Smooth muscle cell (in vitro differentiated cells): Measurements from ENCODE around the gene RAPGEF6. TPM values are rescaled to one million over a fixed set of nuclear protein-coding genes. Genes with fewer than 3 reads are reported as not detected.

Source experiments
- DNase-seq: peaks from one replicate; lab custom pipeline; 2025; ENCODE audit not compliant: unreplicated experiment; lab: John Stamatoyannopoulos, UW
- H2AFZ ChIP-seq: fragments of 200-600 bp; sonication (generic); 2 replicates; pipeline ENCODE4 v1.6.0; 2016; ENCODE audit warnings: antibody characterized with exemption, low read depth, mild to moderate bottlenecking
- H3F3A ChIP-seq: fragments of 200-600 bp; sonication (generic); 2 replicates; pipeline ENCODE4 v1.6.0; 2017; ENCODE audit warnings: antibody characterized with exemption, low read depth
- H3K27ac ChIP-seq: fragments of 200-600 bp; sonication (generic); 2 replicates; pipeline ENCODE4 v1.5.1; 2016; ENCODE audit warnings: low read depth, mild to moderate bottlenecking
- H3K27me3 ChIP-seq: fragments of 200-600 bp; sonication (generic); 2 replicates; pipeline ENCODE4 v1.6.1; 2016; ENCODE audit warnings: low read depth, mild to moderate bottlenecking
- H3K36me3 ChIP-seq: fragments of 200-600 bp; sonication (generic); 2 replicates; pipeline ENCODE4 v1.5.1; 2016; ENCODE audit warnings: low read depth
- H3K4me1 ChIP-seq: fragments of 200-600 bp; sonication (generic); 2 replicates; pipeline ENCODE4 v1.5.1; 2016; ENCODE audit warnings: low read depth
- H3K4me2 ChIP-seq: fragments of 200-600 bp; sonication (generic); 2 replicates; pipeline ENCODE4 v1.6.0; 2016; ENCODE audit warnings: mild to moderate bottlenecking
- H3K4me3 ChIP-seq: fragments of 200-600 bp; sonication (generic); 2 replicates; pipeline ENCODE4 v1.5.1; 2016; ENCODE audit warnings: mild to moderate bottlenecking
- H3K79me2 ChIP-seq: fragments of 200-600 bp; sonication (generic); 2 replicates; pipeline ENCODE4 v1.6.0; 2016; ENCODE audit warnings: low read depth, mild to moderate bottlenecking
- H3K9ac ChIP-seq: fragments of 200-600 bp; sonication (generic); 2 replicates; pipeline ENCODE4 v1.6.0; 2016; ENCODE audit warnings: low read depth
- H3K9me3 ChIP-seq: fragments of 200-600 bp; sonication (generic); replicated peaks from 2 replicates; pipeline ENCODE4 v1.5.1; 2016; ENCODE audit warnings: low read depth
- H4K20me1 ChIP-seq: fragments of 200-600 bp; sonication (generic); 2 replicates; pipeline ENCODE4 v1.6.0; 2016; ENCODE audit warnings: low read depth
- WGBS: methylation state at CpG from one replicate; pipeline ENCODE4 v1.1.7; 2016; ENCODE audit warnings: low lambda C conversion rate; 5-methylcytosine and 5-hydroxymethylcytosine counted together
- polyA plus RNA-seq: library from polyadenylated mRNA; unstranded; fragments of >200 nt; fragmentation: Nextera tagmentation; extraction: Ambion mirVana; gene quantifications from 2 replicates; pipeline ENCODE4 v1.2.1, GENCODE V29; 2016
- total RNA-seq: library from RNA; depleted of rRNA; stranded (reverse); fragments of >200 nt; gene quantifications from 2 replicates; pipeline ENCODE4 v1.2.3, GENCODE V29; 2014
- TF ChIP-seq, protein P1 (sequence below): fragments of 200-600 bp; sonication (generic); IDR thresholded peaks from 2 replicates; pipeline ENCODE4 v1.5.1; 2017; ENCODE audit warnings: borderline replicate concordance, mild to moderate bottlenecking, antibody characterized with exemption; ENCODE audit not compliant: insufficient read depth, poor library complexity, severe bottlenecking

The RAPGEF6 gene
- total and polyA plus RNA-seq, 2 experiments from 2014 or later = 1.9 to 13.3 TPM

DNA sequence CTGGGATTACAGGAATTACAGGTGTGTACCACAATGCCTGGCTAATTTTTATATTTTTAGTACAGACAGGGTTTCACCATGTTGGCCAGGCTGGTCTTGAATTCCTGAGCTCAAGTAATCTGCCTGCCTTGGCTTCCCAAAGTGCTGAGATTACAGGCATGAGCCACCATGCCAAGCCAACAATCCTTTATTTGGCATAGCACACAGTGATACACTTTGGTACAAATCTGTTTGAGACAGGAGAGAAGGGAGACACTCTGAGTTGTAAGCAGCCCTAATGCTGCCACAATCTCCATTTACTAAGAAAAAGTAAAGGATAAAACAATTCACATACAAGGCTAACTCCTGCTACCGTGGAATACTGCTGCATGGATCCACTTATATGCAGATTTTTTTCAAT, 177.8 kb downstream of the RAPGEF6 start:
- TF ChIP-seq, protein P1, sequence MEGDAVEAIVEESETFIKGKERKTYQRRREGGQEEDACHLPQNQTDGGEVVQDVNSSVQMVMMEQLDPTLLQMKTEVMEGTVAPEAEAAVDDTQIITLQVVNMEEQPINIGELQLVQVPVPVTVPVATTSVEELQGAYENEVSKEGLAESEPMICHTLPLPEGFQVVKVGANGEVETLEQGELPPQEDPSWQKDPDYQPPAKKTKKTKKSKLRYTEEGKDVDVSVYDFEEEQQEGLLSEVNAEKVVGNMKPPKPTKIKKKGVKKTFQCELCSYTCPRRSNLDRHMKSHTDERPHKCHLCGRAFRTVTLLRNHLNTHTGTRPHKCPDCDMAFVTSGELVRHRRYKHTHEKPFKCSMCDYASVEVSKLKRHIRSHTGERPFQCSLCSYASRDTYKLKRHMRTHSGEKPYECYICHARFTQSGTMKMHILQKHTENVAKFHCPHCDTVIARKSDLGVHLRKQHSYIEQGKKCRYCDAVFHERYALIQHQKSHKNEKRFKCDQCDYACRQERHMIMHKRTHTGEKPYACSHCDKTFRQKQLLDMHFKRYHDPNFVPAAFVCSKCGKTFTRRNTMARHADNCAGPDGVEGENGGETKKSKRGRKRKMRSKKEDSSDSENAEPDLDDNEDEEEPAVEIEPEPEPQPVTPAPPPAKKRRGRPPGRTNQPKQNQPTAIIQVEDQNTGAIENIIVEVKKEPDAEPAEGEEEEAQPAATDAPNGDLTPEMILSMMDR = no peak
- H4K20me1 ChIP-seq = no peaks in the 10 kb centered on the region
- H3K4me1 ChIP-seq = no peaks in the 10 kb centered on the region
- no peaks in the 10 kb centered on the region for H3K79me2 ChIP-seq
- H3K9me3 ChIP-seq = no peaks in the 10 kb centered on the region
- H3K27ac ChIP-seq = no peak overlapping the region
- H3K27me3 ChIP-seq = no peaks in the 10 kb centered on the region
- H3K36me3 ChIP-seq = no peaks in the 10 kb centered on the region
- 97% methylated on average over 1 of the region's 1 CpG for WGBS
- DNase-seq = no peak
- H3K9ac ChIP-seq = no peak overlapping the region
- no peaks in the 10 kb centered on the region for H3F3A ChIP-seq
- H3K4me3 ChIP-seq = no peak overlapping the region
- no peak overlapping the region for H2AFZ ChIP-seq
- no peak overlapping the region for H3K4me2 ChIP-seq

DNA sequence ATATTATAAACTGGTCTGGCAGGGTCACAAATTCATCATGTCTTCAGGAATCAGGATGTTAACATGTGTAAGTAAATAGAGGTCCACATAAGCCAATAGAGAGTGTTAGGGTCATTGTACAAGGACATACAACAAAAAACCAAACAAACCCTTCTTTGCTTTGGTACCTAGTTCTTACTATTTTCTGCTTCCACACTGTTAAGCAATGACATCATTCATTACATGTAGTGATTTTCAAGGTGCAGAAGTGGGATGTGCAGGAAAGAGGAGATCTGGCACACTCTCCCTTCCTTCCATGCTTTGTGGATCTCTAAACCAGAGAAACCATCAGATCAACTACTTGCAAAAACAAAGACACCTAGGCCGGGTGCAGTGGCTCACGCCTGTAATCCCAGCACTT, 184.1 kb downstream of the RAPGEF6 start:
- Histone ChIP-seq H3K4me3 (no peak overlapping the region), H3K27me3 (no peaks in the 10 kb centered on the region), H3K36me3 (peaks cover 3% of the 10 kb centered on the region), H2AFZ (no peak overlapping the region), H3K4me2 (no peak overlapping the region), H3K9me3 (no peaks in the 10 kb centered on the region), H3K27ac (no peak overlapping the region), H3K79me2 (no peaks in the 10 kb centered on the region), H3K9ac (no peak overlapping the region), H3K4me1 (no peaks in the 10 kb centered on the region), H4K20me1 (no peaks in the 10 kb centered on the region), H3F3A (no peaks in the 10 kb centered on the region)
- DNase-seq = no peak
- TF ChIP-seq, protein P1 = no peak
- 100% methylated on average over 2 of the region's 2 CpGs for WGBS

DNA sequence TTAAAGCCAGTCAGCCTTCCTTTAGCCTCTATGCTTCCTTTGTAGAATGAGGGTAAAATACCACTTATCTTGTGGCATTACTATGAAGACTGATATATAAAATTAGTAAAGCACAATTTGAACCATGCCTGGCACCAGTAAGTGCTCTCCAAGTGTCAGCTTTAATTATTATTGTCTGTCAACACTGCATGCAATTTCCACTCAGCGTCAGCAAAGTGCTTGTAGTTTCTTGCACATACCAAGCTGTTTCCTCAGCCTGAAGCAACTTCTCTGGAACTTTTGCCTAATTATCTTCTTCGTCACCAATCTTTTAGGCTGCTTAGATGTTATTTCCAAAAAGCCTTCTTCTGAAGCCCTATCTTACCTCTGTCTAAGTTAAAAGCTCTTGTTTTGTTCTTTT, 193.8 kb downstream of the RAPGEF6 start:
- no peak overlapping the region for H2AFZ ChIP-seq
- no peak overlapping the region for H3K4me2 ChIP-seq
- H3K4me1 ChIP-seq = no peaks in the 10 kb centered on the region
- no peak overlapping the region for H3K9ac ChIP-seq
- no peaks in the 10 kb centered on the region for H3K79me2 ChIP-seq
- H3K27me3 ChIP-seq = no peaks in the 10 kb centered on the region
- TF ChIP-seq, protein P1 = no peak
- H3K27ac ChIP-seq = no peak overlapping the region
- peaks cover 6% of the 10 kb centered on the region for H3K36me3 ChIP-seq
- DNase-seq = no peak
- H3F3A ChIP-seq = no peaks in the 10 kb centered on the region
- no peaks in the 10 kb centered on the region for H4K20me1 ChIP-seq
- H3K9me3 ChIP-seq = no peaks in the 10 kb centered on the region
- no peak overlapping the region for H3K4me3 ChIP-seq
- 71% methylated on average over 2 of the region's 2 CpGs for WGBS

GRCh38 chr5:131436081-131436480, 198.9 kb downstream of the RAPGEF6 start:
- no peaks in the 10 kb centered on the region for H3K27me3 ChIP-seq
- no peaks in the 10 kb centered on the region for H3K4me1 ChIP-seq
- WGBS = 78% methylated on average over 2 of the region's 2 CpGs
- H3K4me3 ChIP-seq = no peak overlapping the region
- TF ChIP-seq, protein P1 = no peak
- H2AFZ ChIP-seq = no peak overlapping the region
- H3K4me2 ChIP-seq = no peak overlapping the region
- H3K36me3 ChIP-seq = peaks cover 15% of the 10 kb centered on the region
- DNase-seq = no peak
- H4K20me1 ChIP-seq = no peaks in the 10 kb centered on the region
- H3K27ac ChIP-seq = no peak overlapping the region
- H3K9me3 ChIP-seq = no peaks in the 10 kb centered on the region
- H3K9ac ChIP-seq = no peak overlapping the region
- no peaks in the 10 kb centered on the region for H3K79me2 ChIP-seq
- H3F3A ChIP-seq = no peaks in the 10 kb centered on the region
